ENCODE results near the gene KLF11. TPM values are rescaled to one million over a fixed set of nuclear protein-coding genes. Genes with fewer than 3 reads are reported as not detected.
A peak's percentile ranks its signal among the peaks of the same experiment; 100 is the strongest.

KLF11 gene
- total RNA-seq = 25.8 TPM
- long read RNA-seq, full-length matches to known transcripts = 14 of 44 reads
- long read RNA-seq, partial matches to known transcripts = 28 of 44 reads
- long read RNA-seq, other reads (novel, unspliced or antisense) = 2 of 44 reads

DNA sequence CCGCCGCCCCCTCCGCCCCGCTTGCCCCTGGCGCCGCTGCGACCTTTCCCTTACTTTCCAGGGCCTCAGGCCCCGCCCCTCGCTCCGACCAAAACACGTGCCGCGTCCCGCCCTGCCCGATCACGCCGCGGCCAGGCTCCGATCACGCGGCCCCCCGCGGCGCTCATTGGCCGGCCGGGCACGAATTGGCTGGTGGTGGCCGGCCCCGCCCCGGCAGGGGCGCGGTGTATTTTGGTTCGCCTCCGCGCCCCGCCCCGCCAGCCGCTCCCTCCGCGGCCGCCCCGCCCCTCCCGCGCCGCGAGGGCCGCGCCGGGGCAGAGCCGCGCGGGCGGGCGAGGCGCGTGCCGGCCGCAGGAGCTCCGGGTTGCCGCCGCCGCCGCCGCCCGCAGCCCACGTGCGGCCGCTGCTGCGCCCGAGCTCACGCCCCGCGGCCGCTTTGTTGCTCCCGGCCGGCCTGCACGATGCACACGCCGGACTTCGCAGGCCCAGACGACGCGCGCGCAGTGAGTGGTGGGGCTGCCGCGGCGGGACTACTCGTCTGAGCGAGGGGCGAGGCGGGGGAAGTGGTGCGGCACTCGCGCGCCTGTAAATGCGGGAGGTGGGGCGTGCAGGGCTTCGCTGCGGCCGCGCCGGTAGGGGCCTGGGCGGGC is at the start of gene KLF11:
TSS of gene KLF11 (plus strand) at position 295 of the 650 bp plus-strand sequence. CDS start at position 462, 167 bp downstream.
- DNase-seq = peak; percentile 98
- ATAC-seq = peak; percentile 76
- intact Hi-C loops (cut with micrococcal nuclease) = no loop called here

GRCh38 chr2:9994462-9994861 is 48.9 kb upstream of the KLF11 start:
- intact Hi-C loops (cut with micrococcal nuclease) = no loop called here
- DNase-seq (no peak), ATAC-seq (no peak)

- DNase-seq (no peak), ATAC-seq (no peak)
- intact Hi-C loops (cut with micrococcal nuclease) = no loop called here
Observed at GRCh38 chr2:9995059-9995458, 48.3 kb upstream of the KLF11 start.

DNA sequence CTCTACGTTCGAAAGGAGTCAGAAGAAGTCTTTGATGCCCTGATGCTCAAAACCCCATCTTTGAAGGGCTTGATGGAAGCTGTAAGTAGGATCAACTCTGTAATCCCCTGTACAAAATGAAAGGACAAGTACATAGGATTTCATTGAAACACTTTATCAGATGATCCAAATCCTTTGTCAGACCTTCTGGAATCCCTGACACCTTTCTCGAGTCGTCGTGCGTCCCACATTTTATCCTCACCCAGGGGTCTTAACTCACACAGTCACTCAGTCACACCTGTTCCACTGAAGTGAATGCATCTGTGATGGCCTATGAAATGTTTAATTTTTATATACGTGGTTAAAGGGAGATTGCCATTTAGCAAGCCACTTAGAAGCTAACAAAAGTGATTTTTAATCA is 47.0 kb upstream of the KLF11 start:
- ATAC-seq = no peak
- intact Hi-C loops (cut with micrococcal nuclease) = no loop called here
- DNase-seq = no peak

- ATAC-seq = no peak
- intact Hi-C loops (cut with micrococcal nuclease) = no loop called here
Observed at GRCh38 chr2:9997936-9998335, 45.4 kb upstream of the KLF11 start.

GRCh38 chr2:9998916-9999654 is 44.3 kb upstream of the KLF11 start:
- no peak for ATAC-seq
- DNase-seq = no peak
- intact Hi-C loops (cut with micrococcal nuclease) = no loop called here

More at GRCh38 chr2:9997936-9998335, 45.4 kb upstream of the KLF11 start:
- DNase-seq = no peak

- ATAC-seq (no peak), DNase-seq (no peak)
- intact Hi-C loops (cut with micrococcal nuclease) = no loop called here
Observed at GRCh38 chr2:9999693-10000092, 43.7 kb upstream of the KLF11 start.

GRCh38 chr2:10000541-10000940 is 42.8 kb upstream of the KLF11 start:
- DNase-seq (no peak), ATAC-seq (no peak)
- intact Hi-C loops (cut with micrococcal nuclease) = no loop called here

DNA sequence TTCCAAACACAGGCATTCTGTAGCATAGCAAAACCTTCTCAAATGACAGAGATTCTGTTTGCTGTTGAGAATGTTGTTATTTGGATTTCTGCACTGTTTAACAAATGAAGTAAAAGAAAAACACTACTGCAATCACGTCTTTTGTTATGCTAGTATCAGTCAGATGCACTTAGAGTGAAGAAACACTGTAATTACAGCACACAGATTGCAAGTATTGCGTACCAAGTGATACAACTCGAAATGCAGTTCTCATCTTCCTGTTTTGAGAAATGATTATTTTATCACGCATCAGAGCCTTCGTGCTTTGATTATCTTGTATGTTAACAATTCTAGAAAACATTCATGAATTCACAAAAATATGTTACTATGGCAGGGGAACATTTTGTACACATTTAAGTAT is 41.8 kb upstream of the KLF11 start:
- DNase-seq (no peak), ATAC-seq (no peak)
- intact Hi-C loops (cut with micrococcal nuclease) = no loop called here

GRCh38 chr2:10002109-10002508 is 41.2 kb upstream of the KLF11 start:
- DNase-seq (no peak), ATAC-seq (no peak)
- intact Hi-C loops (cut with micrococcal nuclease) = no loop called here

- intact Hi-C loops (cut with micrococcal nuclease) = no loop called here
- ATAC-seq = no peak
Observed at GRCh38 chr2:10002681-10003080, 40.7 kb upstream of the KLF11 start.

GRCh38 chr2:10003206-10004125 is 39.9 kb upstream of the KLF11 start:
- DNase-seq (no peak), ATAC-seq (no peak)
- intact Hi-C loops (cut with micrococcal nuclease) = no loop called here

More at GRCh38 chr2:10002681-10003080, 40.7 kb upstream of the KLF11 start:
- no peak for DNase-seq

DNA sequence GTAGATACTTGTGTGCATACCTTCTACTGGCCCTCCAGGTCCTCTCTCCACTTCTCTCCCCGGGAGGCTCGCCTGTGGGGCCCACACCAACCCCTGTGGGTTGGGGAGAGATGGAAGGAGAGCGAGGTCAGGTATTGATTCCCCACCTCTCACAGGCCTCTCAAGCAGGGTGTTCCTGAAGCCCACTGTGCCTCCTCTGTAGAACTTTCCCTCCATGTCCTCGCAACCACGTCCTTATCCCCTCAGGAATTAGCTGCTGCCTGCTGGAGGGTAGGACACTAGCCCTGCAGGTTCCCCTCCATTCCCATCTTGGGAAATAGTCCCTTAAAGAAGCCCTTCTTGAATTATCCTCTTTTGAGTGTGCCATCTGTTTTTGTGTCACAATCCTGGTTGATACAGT is 38.9 kb upstream of the KLF11 start:
- intact Hi-C loops (cut with micrococcal nuclease) = no loop called here
- no peak for DNase-seq
- no peak for ATAC-seq

GRCh38 chr2:10004836-10005235 is 38.5 kb upstream of the KLF11 start:
- intact Hi-C loops (cut with micrococcal nuclease) = no loop called here
- ATAC-seq = no peak

DNA sequence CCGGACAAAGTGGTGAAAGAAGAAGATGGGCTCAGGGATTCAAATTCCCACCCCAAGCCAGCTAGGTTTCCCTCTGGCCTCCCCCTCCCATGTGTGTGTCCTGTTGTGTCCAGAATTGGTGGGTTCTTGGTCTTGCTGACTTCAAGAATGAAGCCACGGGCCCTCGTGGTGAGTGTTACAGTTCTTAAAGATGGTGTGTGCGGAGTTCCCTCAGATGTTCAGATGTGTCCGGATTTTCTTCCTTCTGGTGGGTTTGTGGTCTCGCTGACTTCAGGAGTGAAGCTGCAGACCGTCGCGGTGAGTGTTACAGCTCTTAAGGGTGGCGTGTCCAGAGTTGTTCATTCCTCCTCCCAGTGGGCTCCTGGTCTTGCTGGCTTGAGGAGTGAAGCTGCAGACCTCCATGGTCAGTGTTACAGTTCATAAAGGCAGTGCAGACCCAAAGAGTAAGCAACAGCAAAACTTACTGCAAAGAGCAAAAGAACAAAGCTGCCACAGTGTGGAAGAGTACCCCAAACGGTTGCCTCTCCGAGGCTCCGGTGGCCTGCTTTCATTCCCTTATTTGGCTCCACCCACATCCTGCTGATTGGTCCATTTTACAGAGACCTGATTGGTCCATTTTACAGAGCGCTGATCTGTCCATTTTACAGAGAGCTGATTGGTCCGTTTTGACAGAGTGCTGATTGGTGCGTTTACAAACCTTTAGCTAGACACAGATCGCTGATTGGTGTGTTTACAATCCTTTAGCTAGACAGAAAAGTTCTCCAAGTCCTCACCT is 37.7 kb upstream of the KLF11 start:
- ATAC-seq (no peak), DNase-seq (no peak)
- intact Hi-C loops (cut with micrococcal nuclease) = no loop called here

More at GRCh38 chr2:10004836-10005235, 38.5 kb upstream of the KLF11 start:
- no peak for DNase-seq

DNA sequence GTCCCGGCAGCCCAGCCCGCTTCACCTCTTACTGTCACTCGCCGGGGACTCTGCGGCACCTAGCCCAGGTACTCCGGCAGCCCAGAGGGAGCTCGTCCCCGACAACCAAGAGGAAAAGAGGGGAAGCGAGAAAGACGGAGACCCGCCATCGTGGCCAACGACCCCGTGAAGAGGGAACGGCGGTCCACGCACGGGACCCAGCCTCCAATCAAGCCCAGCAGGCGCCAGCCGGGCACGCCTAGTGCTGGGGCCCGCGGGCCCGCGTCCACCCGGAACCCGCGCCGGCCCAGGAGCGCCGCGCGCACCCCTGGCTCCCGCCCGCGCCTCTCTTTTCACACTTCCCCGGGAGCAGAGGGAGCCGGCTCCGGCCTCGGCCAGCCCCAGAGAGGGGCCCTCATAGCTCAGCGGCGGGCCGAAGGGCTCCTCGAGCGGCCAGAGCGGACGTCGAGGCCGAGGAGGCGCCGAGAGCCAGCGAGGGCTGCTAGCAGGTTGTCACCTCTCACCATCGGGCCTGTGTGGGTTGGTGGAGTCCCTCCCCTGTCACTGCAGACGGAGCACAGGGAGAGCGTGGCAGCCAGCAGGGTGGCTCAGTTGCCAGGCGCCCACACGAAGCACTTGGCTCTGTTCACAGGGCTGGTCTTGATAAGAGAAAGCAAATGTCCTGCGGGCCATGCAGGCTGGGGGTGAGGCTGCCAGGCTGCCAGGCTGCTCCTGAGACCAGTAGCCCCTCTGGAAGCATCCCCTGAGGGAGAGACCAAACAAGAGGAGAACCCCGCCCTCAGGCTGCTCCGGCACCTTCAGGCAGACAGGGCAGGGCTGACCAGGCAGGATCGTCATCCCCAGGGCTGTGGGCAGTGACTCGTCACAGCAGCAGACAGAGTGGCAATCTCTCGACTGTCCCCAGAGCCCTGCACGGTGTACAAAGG is 36.9 kb upstream of the KLF11 start:
- ATAC-seq (peak; percentile 80), DNase-seq (peak; percentile 84)
- intact Hi-C loops (cut with micrococcal nuclease) = no loop called here

DNA sequence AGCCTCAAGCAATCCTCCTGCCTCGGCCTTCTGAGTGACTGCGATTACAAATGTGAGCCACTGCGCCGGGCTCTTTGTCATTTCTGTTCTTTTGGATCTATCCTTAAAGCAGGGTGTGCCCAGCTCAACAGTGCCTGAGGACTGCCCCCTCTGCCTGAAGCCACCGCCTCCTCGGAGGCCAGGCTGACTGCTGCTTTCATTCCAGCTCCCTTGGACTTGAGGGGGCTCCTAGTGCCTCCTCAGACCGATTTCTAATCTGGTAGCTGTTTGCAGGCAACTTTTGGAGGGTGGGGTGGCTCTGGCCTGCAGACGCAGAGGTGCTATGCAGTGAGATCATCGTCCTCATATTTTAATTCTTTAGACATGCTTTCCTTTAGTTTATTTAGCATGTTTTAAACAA is 35.9 kb upstream of the KLF11 start:
- intact Hi-C loops (cut with micrococcal nuclease) = no loop called here
- ATAC-seq (no peak), DNase-seq (no peak)

All from left ventricle myocardium superior (tissue), 1 donor.